Heart right ventricle (tissue), 16 donors: ENCODE measurements around the gene GRM5. TPM values are rescaled to one million over a fixed set of nuclear protein-coding genes. Genes with fewer than 3 reads are reported as not detected.
"Not testable (repeated sequence)": the region's sequence is repeated elsewhere in the genome, so short reads cannot be mapped to it uniquely, and the experiment has no call there.

Experiments used
- ATAC-seq, 8 donors: fragments of 200-7000 bp; cut with Tn5 transposase; one replicate each; pipeline ENCODE4 v1.9.1; 2020; ENCODE audit warnings: mild to moderate bottlenecking in 8 of 8, moderate library complexity in 8 of 8, moderate number of reproducible peaks in 1 of 8
- DNase-seq, 2 donors: peaks; one replicate each; pipeline ENCODE4 v3.0.0-alpha.2; 2020
- H3K27ac ChIP-seq, 10 donors: fragments of 200-600 bp; sonication (generic) in 2 of 10; one replicate each; pipeline versions ENCODE4 v1.5.0 to v1.8.0; 2020 to 2022; ENCODE audit warnings: mild to moderate bottlenecking in 3 of 10
- H3K27me3 ChIP-seq, 7 donors: fragments of 200-600 bp; one replicate each; pipeline ENCODE4 v1.8.0; 2021 to 2022; ENCODE audit warnings: mild to moderate bottlenecking in 2 of 7
- H3K36me3 ChIP-seq, 9 donors: fragments of 200-600 bp; sonication (generic) in 1 of 9; one replicate each; pipeline versions ENCODE4 v1.5.0 to v1.8.0; 2020 to 2022; ENCODE audit warnings: mild to moderate bottlenecking in 2 of 9
- H3K4me1 ChIP-seq, 9 donors: fragments of 200-600 bp; sonication (generic) in 1 of 9; one replicate each; pipeline versions ENCODE4 v1.5.0 to v1.8.0; 2020 to 2022; ENCODE audit warnings: mild to moderate bottlenecking in 4 of 9
- H3K4me3 ChIP-seq, 10 donors: fragments of 200-600 bp; sonication (generic) in 2 of 10; one replicate each; pipeline versions ENCODE4 v1.5.0 to v1.8.0; 2020 to 2022; ENCODE audit warnings: mild to moderate bottlenecking in 7 of 10, moderate library complexity in 2 of 10
- H3K9me3 ChIP-seq, 11 donors: fragments of 200-600 bp in 10 of 11; sonication (generic) in 2 of 11; one replicate each; pipeline versions ENCODE4 v1.5.0 to v1.8.0; 2013 to 2022; ENCODE audit warnings: mild to moderate bottlenecking in 2 of 11, control low read depth in 1 of 11, moderate library complexity in 1 of 11
- CTCF ChIP-seq, 9 donors: fragments of 200-600 bp; sonication (generic) in 2 of 9; IDR thresholded peaks; one replicate each; pipeline versions ENCODE4 v1.5.0 to v1.8.0; 2021 to 2022; ENCODE audit warnings: antibody characterized with exemption in 9 of 9, mild to moderate bottlenecking in 5 of 9, moderate library complexity in 1 of 9
- WGBS, 2 donors: extraction: QIAGEN DNeasy Blood & Tissue Kit; methylation state at CpG; one replicate each; pipeline ENCODE4 v1.1.7; 2013; ENCODE audit warnings: inconsistent platforms in 1 of 2; 5-methylcytosine and 5-hydroxymethylcytosine counted together
- intact Hi-C, 10 donors: fragments of 100-400 bp; cut with DNase I; formaldehyde crosslinking; loops; one replicate each; pipeline versions ENCODE4 v1.11.1 to v1.14.2; 2022
- polyA plus RNA-seq, 2 donors: library from polyadenylated mRNA; stranded (reverse); fragments of 200-250 nt; gene quantifications; one replicate each; pipeline ENCODE4 v1.2.3, GENCODE V29; 2013
- total RNA-seq, 10 donors: library from RNA; stranded (reverse); fragmentation: NEBNext Ultra II Directional in 3 of 10; extraction: Animal tissue kit (Norgen Biotek cat#: 25700) in 3 of 10; gene quantifications; one replicate each; pipeline versions ENCODE4 v1.2.1 to v1.2.4, GENCODE V29; 2021 to 2023
- donor health status: Arrhythmogenic right ventricular cardiomyopathy.
- donor health status: ischemic (EF 13 %, LVEDD 7.1; RV severe dilation, severe dysfunction).
- donor health status: healthy with polysubstance abuse.
- donor health status: DM: no; HTN: yes; CAD: no.
- donor health status: DM: no; HTN: no; CAD: no.
- donor health status: ischemic (EF 25% LVEDD 6.9; RV normal size, moderate dysfunction).
- donor health status: ischemic (EF 25% LVEDD 5.7; RV mildly dilated, moderate dysfunction).
- donor health status: healthy.
- donor health status: DM: yes; HTN: yes; CAD: no.
- donor health status: Ischemic cardiomyopathy.
- donor health status: ischemic (EF 35%, LVEDD 5.7; RV mildly dilated, moderate dysfunction).
- donor health status: nonischemic (EF 11% LVEDD 7.7; RV severe dilation, severe dysfunction).
- donor health status: DM: yes; HTN: yes; CAD: no.
- donor health status: PGD.
- donor health status: ischemic (EF 29% LVEDD 5.4; RV normal size, mild dysfunction).
- donor health status: nonischemic (EF 23%, LVEDD 6.1; RV moderate dilation, normal function).

Gene GRM5
- total and polyA plus RNA-seq, 12 donors: 0.01 to 0.09 (median 0.04) TPM; not detected in 8

DNA sequence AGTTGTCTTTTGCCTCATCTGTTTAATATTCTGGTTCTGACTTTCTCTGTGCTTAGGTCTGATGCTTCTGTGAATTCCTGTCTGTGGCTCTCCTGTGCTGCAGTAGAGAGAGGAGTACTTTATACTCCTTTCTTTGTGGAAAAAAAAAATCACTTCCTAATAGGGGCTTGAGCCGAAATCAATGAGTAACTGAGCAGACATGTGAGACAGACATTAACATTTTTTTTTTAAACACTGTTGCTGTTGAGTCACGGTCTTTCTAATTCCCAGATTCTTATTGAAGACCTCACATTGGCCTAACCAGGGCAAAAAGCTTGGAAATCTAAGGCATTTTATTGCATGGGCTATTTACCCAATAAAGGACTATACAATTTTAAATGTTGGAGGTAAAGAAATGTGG, 86.1 kb downstream of the GRM5 start:
- 69 to 76% methylated on average over 2 of the region's 2 CpGs for WGBS, 2 donors
- intact Hi-C loops: no loop called here
- Histone ChIP-seq H3K36me3 (no peaks in the 10 kb centered on the region), H3K27ac (no peak overlapping the region), H3K9me3 (no peaks in the 10 kb centered on the region), H3K27me3 (no peaks in the 10 kb centered on the region), H3K4me3 (no peak overlapping the region), H3K4me1 (no peaks in the 10 kb centered on the region)
- TF ChIP-seq CTCF (IDR thresholded peaks at IDR 0.05): no peak
- no peak for ATAC-seq
- DNase-seq: no peak

DNA sequence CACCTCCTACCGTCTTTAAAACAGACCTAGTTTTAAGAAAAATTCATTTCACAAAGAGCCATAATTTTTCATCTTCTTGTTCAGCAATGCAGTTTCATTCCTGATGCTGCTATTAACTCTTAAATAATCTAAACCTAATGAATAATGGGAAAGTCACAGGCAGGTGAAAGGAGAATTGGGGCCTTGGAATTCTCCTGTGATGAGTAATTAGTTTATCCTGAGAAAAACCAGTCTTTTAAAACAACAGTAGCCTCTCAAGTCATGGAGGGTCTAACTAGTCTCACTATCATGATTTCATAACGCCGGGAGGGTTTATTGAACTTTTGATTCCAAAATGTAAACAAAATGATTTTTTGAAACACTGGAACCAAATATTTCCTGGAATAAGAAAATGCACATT, 86.8 kb downstream of the GRM5 start:
- H3K27me3 ChIP-seq, DNase-seq, intact Hi-C loops, H3K27ac ChIP-seq, H3K36me3 ChIP-seq, H3K9me3 ChIP-seq, ATAC-seq, H3K4me3 ChIP-seq, H3K4me1 ChIP-seq: not testable (repeated sequence)
- 87 to 96% methylated on average over 3 of the region's 3 CpGs for WGBS, 2 donors

GRCh38 chr11:88975441-88975840, 90.3 kb downstream of the GRM5 start:
- H3K4me1 ChIP-seq, ATAC-seq, intact Hi-C loops, H3K27me3 ChIP-seq, H3K27ac ChIP-seq, H3K9me3 ChIP-seq, DNase-seq, H3K36me3 ChIP-seq, H3K4me3 ChIP-seq: not testable (repeated sequence)

- ATAC-seq (no peak), DNase-seq (no peak)
- Histone ChIP-seq H3K9me3 (peaks cover 0 to 7% (median 0%) of the 10 kb centered on the region in 11 donors), H3K4me1 (no peaks in the 10 kb centered on the region), H3K4me3 (no peak overlapping the region), H3K36me3 (no peaks in the 10 kb centered on the region), H3K27me3 (no peaks in the 10 kb centered on the region), H3K27ac (no peak overlapping the region)
- TF ChIP-seq CTCF (IDR thresholded peaks at IDR 0.05): no peak
- intact Hi-C loops: no loop called here
These were observed 93.6 kb downstream of the GRM5 start for GRCh38 chr11:88972210-88972609.

DNA sequence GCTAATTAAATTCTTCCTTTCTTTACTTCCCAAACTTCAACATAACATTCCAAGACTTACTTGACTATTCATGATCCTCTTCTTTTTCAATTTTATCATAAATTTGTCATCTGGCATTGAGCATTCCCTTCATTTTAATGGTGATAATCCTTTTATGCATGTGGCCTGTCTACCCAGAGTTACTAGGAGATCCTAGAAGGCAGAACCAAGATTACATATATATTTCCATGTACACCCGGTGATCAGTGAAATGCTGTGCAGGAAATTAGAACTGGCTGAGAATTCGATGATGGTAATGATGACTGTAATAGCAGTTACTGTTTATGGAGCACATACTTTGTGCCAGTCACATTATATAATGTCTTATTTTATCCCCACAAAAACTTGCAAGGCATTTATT, 104.2 kb downstream of the GRM5 start:
- H3K4me1 ChIP-seq, H3K27ac ChIP-seq, H3K27me3 ChIP-seq, H3K9me3 ChIP-seq, intact Hi-C loops, H3K36me3 ChIP-seq, ATAC-seq, DNase-seq, H3K4me3 ChIP-seq: not testable (repeated sequence)
- 85 to 97% methylated on average over 2 of the region's 2 CpGs for WGBS, 2 donors

DNA sequence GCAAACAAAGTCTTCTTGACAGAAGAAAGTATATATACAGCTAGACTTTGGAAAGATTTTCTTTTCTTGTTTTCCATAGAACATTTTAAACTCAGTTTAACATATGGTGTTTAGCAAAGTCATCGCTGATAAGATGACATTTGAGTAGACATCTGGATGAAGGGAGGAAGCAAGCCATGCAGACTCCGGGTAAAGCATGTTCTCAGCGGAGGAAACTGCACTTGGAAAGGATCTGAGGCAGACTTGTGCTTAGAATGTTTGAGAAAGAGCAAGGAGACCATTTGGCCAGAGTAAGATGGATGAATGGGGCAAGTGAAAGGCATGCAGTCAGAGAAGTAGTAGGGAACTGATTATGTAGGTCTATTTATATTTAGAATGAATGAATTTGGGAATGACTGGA, 105.9 kb downstream of the GRM5 start:
- H3K4me3 ChIP-seq, H3K9me3 ChIP-seq, H3K27ac ChIP-seq, ATAC-seq, intact Hi-C loops, DNase-seq, H3K4me1 ChIP-seq, H3K36me3 ChIP-seq, H3K27me3 ChIP-seq: not testable (repeated sequence)
- 40 to 48% methylated on average over 3 of the region's 3 CpGs for WGBS, 2 donors

- no peak overlapping the region for H3K27ac ChIP-seq
- H3K9me3 ChIP-seq: no peaks in the 10 kb centered on the region
- intact Hi-C loops: no loop called here
- no peaks in the 10 kb centered on the region for H3K27me3 ChIP-seq
- TF ChIP-seq CTCF (IDR thresholded peaks at IDR 0.05): no peak
- DNase-seq (no peak), ATAC-seq (no peak)
- no peaks in the 10 kb centered on the region for H3K36me3 ChIP-seq
- H3K4me3 ChIP-seq: no peak overlapping the region
- H3K4me1 ChIP-seq: no peaks in the 10 kb centered on the region
These were observed 114.8 kb downstream of the GRM5 start for GRCh38 chr11:88950975-88951374.

DNA sequence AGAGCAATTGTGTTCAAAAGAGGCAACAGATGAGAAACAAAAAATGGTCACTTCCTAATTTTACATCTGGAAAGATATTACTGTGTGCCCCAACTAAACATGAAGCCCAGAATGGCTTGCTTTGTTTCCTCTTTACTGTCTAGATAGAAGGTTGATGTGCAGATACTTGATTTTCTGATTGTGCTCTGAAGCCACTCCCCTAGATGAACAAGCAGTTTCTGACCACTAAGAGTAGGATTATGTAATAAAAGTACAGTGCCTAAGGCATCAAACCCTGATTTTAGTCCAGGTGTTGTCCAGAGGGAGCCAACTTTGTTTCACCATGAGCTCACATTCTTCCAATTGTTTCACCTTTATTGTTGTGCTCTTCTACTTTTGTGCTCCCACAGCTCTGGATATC, 116.9 kb downstream of the GRM5 start:
- H3K4me3 ChIP-seq, H3K9me3 ChIP-seq, ATAC-seq, H3K4me1 ChIP-seq, H3K27me3 ChIP-seq, DNase-seq, intact Hi-C loops, H3K36me3 ChIP-seq, H3K27ac ChIP-seq: not testable (repeated sequence)

DNA sequence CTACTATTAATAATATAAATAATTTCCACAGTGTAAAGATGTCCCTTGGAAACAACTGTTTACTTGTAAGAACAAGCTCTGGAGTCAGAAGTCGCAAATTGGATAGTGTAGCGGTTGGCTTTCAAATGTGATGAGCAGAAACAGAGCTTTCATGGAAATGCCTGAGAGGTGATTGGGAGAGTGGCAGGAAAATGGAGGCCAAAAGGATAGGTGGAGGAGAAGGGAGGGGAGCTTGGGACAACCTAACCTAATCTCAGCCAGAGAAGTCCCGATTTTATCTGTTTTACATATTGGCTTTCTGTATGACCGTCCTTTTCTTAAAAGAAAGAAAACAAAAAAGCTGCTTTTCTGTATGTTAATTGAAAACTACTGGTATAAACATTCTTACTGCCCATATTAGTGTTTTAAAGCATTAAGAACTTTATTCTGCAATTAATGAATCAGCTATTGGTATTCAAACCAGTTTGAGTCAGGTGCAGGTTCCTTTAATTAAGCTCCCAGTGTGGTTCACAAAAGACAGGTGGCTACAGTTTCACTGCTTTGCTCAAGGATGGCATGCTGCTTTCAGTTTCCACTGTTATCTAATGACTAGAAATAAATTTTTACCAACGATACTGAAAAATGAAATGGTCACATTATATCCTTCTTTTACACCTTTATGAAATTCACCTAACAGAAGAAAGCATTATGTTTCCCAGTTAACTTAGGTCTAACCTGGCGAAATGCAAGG, 117.8 kb downstream of the GRM5 start:
- H3K4me1 ChIP-seq, H3K27me3 ChIP-seq, H3K36me3 ChIP-seq, H3K27ac ChIP-seq, ATAC-seq, intact Hi-C loops, H3K9me3 ChIP-seq, DNase-seq, H3K4me3 ChIP-seq: not testable (repeated sequence)
- WGBS, 2 donors: 82 to 84% methylated on average over 6 of the region's 6 CpGs
